ENCODE results near the gene ITGB5. TPM values are rescaled to one million over a fixed set of nuclear protein-coding genes. Genes with fewer than 3 reads are reported as not detected.

The ITGB5 gene
- total and polyA plus RNA-seq, 5 experiments from 2014 or later, result 0.27 to 2.8 (median 0.94) TPM; not detected in 1

DNA sequence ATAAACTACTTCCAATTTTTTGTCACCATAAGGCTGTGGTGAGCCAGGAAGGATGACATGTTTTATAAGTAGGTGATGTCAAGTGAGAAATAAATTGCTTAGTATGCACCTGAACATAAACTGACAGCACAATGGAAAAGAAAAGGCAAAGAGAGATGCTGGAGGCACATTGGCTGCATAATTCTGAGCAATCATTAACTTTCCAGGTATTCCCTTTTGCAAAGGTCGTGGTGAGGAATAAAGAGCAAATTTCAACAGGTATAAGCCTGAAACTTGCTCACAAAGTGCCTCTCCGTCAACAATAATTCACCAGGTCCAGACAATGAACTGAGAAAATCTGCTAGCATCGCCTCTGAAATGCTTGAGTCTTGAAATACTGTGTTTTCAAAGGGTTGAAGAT is 48.2 kb downstream of the ITGB5 start:
- no peaks in the 10 kb centered on the region for H3K9me3 Mint-ChIP-seq
- no peak for DNase-seq
- no peak overlapping the region for H3K27ac Mint-ChIP-seq
- H3K36me3 Mint-ChIP-seq, result no peaks in the 10 kb centered on the region
- H3K4me3 Mint-ChIP-seq, result no peak overlapping the region
- POLR2A ChIA-PET, result no interaction called here
- peaks cover 6 to 16% (median 13%) of the 10 kb centered on the region in 5 donors for H3K27me3 Mint-ChIP-seq
- ATAC-seq, result no peak
- H3K4me1 Mint-ChIP-seq, result peaks cover 13 to 20% (median 15%) of the 10 kb centered on the region in 4 donors

DNA sequence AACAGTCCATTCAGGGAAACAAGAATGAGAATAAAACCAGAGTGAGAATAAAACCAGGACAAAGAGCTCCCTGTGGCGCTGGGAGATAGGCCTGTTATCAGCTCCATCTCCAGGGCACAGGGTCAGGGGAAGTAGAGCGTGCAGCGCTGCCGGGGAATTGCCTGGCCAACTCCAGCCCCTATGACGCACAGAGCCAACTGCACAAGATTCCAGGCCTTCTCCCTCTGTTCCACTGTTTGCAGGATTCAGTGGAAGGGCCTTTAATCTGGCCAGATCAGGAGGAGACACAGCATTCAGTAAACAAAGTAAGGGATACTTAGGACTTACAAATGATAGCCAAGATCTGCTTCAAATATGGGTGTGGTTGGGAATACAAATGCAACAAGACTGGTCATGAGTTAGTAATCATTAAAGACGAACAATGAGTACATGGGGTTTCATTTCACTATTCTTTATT is 49.4 kb downstream of the ITGB5 start:
- no peaks in the 10 kb centered on the region for H3K9me3 Mint-ChIP-seq
- DNase-seq (no peak), ATAC-seq (no peak)
- H3K36me3 Mint-ChIP-seq, result no peaks in the 10 kb centered on the region
- H3K27ac Mint-ChIP-seq, result peak overlapping the region in 1 of 10 donors; percentile 5
- H3K4me1 Mint-ChIP-seq, result peaks cover 13 to 20% (median 15%) of the 10 kb centered on the region in 4 donors
- H3K27me3 Mint-ChIP-seq, result peaks cover 7 to 22% (median 13%) of the 10 kb centered on the region in 5 donors
- H3K4me3 Mint-ChIP-seq, result no peak overlapping the region
- POLR2A ChIA-PET, result no interaction called here

DNA sequence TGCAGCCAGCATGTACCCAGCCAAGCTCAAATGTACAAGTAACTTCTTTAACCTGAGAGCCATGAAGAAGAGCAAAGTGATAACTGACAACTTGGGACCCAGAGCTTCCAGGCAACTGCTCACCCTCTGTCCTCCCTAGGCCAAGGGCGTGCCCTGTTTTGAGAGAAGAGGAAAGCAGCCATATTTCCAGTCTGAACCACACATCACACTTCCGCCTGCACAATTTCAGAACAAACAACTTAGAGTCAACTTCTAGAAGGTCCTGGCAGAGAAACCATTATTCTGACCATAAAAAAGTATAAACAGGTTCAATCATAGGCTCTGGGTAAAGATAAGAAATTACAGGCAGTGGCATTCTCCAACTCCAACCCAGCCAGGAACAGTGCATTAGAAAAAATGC is 50.1 kb downstream of the ITGB5 start:
- DNase-seq (no peak), ATAC-seq (no peak)
- Mint-ChIP-seq H3K9me3 (no peaks in the 10 kb centered on the region), H3K36me3 (no peaks in the 10 kb centered on the region), H3K27me3 (peaks cover 4 to 22% (median 11%) of the 10 kb centered on the region in 5 donors), H3K27ac (peak overlapping the region in 2 of 10 donors; percentile 43 to 57), H3K4me1 (peaks cover 13 to 20% (median 15%) of the 10 kb centered on the region in 4 donors), H3K4me3 (no peak overlapping the region)
- POLR2A ChIA-PET, result no interaction called here

DNA sequence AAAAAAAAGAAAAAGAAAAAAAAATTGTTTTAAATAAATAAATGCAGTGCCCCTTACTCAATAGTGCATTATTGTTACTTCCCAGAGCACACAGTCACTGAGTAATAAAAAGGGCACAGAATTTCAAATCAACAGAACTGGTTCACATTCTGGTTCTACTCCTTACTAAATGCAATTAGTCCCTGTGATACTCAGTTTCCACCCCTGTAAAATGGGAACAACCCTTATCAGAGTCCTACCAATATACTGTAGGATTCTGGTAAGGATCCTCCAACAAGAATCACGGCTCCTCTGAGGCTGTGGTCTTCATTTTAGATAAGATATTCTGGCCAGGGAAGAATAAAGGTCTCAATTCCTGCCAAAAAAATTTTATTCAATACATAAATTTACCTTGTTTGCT is 50.7 kb downstream of the ITGB5 start:
- Mint-ChIP-seq H3K4me1 (peaks cover 13 to 20% (median 15%) of the 10 kb centered on the region in 4 donors), H3K27me3 (peaks cover 4 to 20% (median 11%) of the 10 kb centered on the region in 5 donors), H3K36me3 (no peaks in the 10 kb centered on the region), H3K9me3 (no peaks in the 10 kb centered on the region), H3K4me3 (no peak overlapping the region), H3K27ac (peak overlapping the region in 1 of 10 donors; percentile 25)
- DNase-seq, result no peak
- POLR2A ChIA-PET, result no interaction called here
- no peak for ATAC-seq

DNA sequence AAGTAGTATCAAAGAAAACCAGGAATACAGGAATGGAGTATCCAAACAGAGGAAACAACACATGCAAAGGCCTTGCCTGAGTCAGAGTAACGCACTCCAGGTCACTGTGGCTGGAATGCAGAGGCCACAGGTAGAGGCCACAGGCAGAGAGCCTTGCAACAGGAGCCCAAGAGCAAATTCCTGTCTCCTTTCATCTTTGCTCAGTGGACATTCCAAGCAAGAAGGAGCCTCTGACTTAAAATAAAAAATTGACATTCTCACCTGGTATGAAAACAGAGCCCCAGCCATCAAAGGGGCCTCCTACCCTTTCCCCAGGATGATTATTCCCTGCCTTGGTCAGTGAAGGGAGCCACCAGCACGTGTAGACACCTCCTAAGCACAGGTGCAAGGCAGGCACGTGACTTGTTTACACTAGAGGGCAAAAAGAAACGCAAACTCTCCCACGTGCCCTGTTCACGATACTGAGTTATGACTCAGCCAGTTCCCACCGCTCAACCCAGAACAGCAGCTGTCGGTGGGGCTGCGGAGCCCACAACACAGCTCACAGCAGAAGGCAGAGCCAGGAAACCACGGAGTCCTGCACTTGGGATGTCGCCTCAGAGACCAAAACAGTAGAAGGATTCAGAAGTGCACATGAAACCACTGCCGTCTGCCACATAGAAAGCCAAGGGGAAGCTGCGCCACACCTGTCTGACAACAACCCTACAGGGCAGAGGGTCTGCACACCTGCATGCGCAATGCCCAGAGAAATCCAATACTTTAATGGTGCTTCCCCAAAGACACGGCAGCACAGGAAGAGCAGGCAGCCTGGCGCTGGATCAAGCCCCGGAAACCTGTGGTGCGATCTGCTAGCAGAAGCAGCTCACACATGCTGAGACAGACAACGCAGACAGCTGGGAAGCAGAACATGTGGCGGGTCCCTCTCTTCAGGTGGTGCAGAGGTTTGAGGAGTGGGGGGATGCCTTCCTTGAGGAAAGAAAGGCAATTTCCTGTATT is 52.1 kb downstream of the ITGB5 start:
- POLR2A ChIA-PET, result no interaction called here
- H3K4me3 Mint-ChIP-seq, result peak overlapping the region; percentile 77 to 89 (median 84)
- peak overlapping the region in 9 of 10 donors; percentile 50 to 89 (median 79) for H3K27ac Mint-ChIP-seq
- no peaks in the 10 kb centered on the region for H3K9me3 Mint-ChIP-seq
- peaks cover 11 to 20% (median 15%) of the 10 kb centered on the region in 4 donors for H3K4me1 Mint-ChIP-seq
- H3K27me3 Mint-ChIP-seq, result peaks cover 4 to 24% (median 7%) of the 10 kb centered on the region in 5 donors
- H3K36me3 Mint-ChIP-seq, result no peaks in the 10 kb centered on the region
- ATAC-seq, result peak; percentile 85 to 88
- DNase-seq, result peak in 9 of 10 donors; percentile 3 to 41 (median 24)

DNA sequence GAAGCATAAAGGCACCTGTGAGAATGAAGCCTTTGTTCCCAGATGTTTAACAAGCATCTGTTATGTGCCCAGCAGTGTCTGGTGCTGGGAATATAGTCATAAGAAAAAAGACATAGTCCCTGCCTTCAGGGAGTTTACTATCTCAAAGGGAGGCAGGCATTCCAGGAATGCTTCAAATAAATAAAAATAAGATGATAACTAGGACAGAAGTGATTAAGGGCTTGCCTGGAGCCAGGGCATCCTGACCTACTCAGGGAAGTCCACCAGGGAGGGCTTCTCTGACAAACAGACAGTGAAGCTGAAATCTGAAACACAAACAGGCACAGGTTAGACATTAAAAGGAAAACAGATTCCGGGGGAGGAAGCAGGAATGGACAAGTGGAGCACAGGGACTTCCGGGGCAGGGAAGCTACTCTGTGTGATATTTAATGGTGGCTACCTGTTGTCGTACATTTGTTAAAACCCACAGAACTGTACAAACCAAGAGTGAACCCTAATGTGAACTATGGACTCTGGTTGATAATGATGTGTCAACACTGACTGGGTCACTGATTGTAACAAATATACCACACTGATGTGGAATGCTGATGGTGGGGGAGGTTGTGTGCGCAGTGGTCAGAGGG is 53.3 kb downstream of the ITGB5 start:
- peaks cover 0 to 4% (median 0%) of the 10 kb centered on the region in 3 donors for H3K36me3 Mint-ChIP-seq
- POLR2A ChIA-PET, result no interaction called here
- peaks cover 11 to 20% (median 15%) of the 10 kb centered on the region in 4 donors for H3K4me1 Mint-ChIP-seq
- peaks cover 2 to 32% (median 10%) of the 10 kb centered on the region in 5 donors for H3K27me3 Mint-ChIP-seq
- peak overlapping the region in 6 of 10 donors; percentile 25 to 77 (median 58) for H3K27ac Mint-ChIP-seq
- H3K4me3 Mint-ChIP-seq, result peak overlapping the region in 7 of 10 donors; percentile 17 to 82 (median 50)
- DNase-seq, result no peak
- no peaks in the 10 kb centered on the region for H3K9me3 Mint-ChIP-seq
- ATAC-seq, result no peak

DNA sequence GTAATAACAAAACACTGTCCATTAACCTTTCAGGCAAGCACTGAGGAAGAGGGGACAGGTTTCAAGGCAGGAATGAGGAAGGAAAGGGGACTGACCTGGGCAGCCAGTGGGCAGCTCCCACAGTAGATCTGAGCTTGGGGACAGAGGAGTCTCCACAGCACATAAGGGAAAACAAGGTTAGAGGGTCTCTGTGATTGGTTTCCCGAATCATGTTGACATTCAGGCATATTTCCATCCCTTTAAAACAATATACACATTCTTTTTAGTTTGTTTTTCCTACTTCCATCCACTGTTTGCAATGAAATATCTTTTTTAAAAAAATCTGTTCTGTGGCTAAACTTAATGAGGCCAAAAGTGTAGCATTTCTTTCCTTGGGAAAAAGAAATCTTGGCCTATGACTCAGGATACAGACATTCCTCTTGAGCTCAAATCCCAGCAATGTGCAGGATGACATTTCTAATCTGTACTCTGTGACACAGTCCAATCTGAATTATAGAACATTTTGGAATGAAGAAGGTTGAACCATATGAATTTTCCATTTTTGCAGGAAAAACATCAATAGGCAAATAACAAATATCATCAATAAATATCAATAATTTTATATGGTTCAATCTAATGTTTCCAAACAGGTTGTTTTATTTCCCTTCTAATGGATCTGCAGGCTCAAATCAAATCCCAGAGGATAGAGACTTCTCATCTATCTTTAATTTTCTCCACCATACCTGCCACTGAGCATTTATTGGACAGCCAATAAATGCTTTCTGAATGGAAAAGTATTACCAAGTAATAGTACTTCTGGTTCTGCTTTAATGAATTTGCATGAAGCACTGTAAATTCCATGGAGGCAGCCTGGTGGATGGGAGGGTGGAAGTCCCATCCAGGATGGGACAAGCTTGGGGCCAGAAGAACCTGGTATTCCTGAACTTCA is 54.1 kb downstream of the ITGB5 start:
- DNase-seq (no peak), ATAC-seq (no peak)
- peaks cover 11 to 20% (median 15%) of the 10 kb centered on the region in 4 donors for H3K4me1 Mint-ChIP-seq
- POLR2A ChIA-PET, result no interaction called here
- no peak overlapping the region for H3K4me3 Mint-ChIP-seq
- H3K36me3 Mint-ChIP-seq, result peaks cover 0 to 4% (median 0%) of the 10 kb centered on the region in 3 donors
- peaks cover 0 to 32% (median 10%) of the 10 kb centered on the region in 5 donors for H3K27me3 Mint-ChIP-seq
- H3K9me3 Mint-ChIP-seq, result no peaks in the 10 kb centered on the region
- peak overlapping the region in 1 of 10 donors; percentile 62 for H3K27ac Mint-ChIP-seq

DNA sequence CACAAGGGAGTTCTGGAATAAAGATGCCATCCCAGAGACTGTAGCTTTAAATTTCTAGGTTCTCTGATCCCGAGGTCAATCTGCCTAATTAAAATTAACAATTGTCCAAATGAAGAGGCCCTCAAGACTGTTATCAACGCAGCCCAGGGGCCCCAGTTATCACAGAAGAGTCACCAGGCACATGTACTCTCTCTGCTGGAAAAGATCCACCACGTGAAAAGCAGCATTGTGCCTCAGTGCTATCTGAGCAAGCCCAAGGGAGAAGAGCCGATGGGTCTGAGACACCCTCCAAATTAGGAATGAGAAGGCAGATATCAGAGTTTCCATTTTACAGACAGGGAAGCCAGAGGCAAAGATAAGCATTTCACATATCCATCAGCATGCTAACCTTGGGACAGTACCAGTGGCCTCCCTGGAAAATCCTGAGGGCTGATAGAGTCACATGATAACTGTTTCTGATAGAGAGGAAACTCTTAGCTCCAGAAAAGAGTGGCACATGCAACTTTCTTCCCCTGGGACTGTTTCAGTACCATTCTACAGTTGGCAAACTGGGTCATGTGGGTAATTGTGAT is 55.5 kb downstream of the ITGB5 start:
- POLR2A ChIA-PET, result no interaction called here
- ATAC-seq, result no peak
- H3K27ac Mint-ChIP-seq, result no peak overlapping the region

DNA sequence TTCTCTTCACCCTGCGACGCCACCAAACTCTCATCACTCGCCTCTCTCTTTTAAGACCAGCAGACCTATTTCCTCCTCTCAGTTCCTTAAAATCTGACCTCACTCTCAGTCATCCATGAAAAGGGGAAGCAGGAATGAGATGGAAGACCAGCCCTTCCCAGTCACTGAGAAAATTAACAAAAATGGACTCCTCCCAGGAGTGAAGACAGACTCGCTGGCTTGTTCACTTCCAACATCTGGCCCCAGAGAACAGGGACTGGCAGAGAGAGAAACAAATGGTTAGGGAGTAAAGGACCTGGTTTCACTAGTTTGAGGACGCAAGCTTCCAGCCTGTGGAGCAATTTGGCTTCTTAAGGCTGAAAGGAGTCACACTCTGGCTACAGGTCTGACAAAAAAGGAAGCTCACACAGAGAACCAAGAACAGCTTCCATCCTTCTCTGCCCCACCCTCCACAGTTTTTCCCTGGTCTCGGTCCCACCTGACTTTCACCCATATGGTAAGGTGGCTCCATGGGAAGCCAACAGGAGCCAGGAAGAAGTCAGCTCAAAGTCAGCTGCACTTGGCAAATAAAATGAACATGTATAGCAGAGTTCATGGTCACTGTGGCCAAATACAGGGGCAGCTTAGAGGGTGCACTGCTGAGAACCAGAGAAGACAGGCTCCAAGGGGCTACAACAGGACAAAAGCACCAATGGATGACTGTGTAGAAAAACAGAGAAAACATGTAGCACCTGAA is 57.2 kb downstream of the ITGB5 start:
- H3K9me3 Mint-ChIP-seq, result no peaks in the 10 kb centered on the region
- peaks cover 2 to 11% (median 5%) of the 10 kb centered on the region in 4 donors for H3K4me1 Mint-ChIP-seq
- H3K27me3 Mint-ChIP-seq, result peaks cover 0 to 32% (median 8%) of the 10 kb centered on the region in 5 donors
- no peak for ATAC-seq
- no peak overlapping the region for H3K4me3 Mint-ChIP-seq
- POLR2A ChIA-PET, result no interaction called here
- peak overlapping the region in 1 of 10 donors; percentile 41 for H3K27ac Mint-ChIP-seq
- H3K36me3 Mint-ChIP-seq, result peaks cover 0 to 4% (median 0%) of the 10 kb centered on the region in 3 donors
- DNase-seq, result no peak

More for the DNA sequence above, 55.5 kb downstream of the ITGB5 start:
- Mint-ChIP-seq H3K9me3 (no peaks in the 10 kb centered on the region), H3K27me3 (peaks cover 0 to 32% (median 10%) of the 10 kb centered on the region in 5 donors), H3K36me3 (peaks cover 0 to 4% (median 0%) of the 10 kb centered on the region in 3 donors), H3K4me1 (peaks cover 11 to 20% (median 13%) of the 10 kb centered on the region in 4 donors), H3K4me3 (no peak overlapping the region)
- no peak for DNase-seq

DNA sequence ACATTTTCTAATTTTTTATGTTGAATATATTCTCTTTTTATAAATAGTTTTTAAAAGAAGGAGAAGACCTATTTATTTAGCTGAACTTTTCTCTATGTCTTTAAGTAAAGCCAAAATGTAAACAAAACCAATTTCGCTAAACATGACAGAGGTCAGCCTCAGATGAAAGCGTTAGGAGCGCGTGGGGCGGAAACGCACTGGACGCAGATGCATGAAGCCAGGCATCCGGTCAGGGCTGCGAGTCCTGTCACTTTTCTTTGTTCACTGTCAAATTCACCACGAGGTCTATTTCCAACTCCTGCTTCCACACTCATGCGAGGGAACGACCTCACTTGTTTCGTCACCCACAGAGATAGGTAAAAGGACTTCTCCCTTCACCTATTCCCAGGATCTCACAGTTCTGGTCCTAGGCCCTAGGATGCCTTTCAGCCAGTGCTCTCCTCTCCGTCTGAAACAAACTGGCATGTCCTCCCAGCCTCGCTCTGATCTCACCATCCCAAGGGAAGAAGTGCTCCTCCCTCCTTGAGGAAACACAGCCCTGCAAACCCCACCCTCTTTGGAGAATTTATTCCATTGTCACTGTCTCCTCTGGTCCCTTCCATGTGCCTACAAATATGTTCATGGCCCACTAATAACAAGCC is 57.9 kb downstream of the ITGB5 start:
- H3K36me3 Mint-ChIP-seq, result peaks cover 0 to 4% (median 0%) of the 10 kb centered on the region in 3 donors
- H3K4me3 Mint-ChIP-seq, result no peak overlapping the region
- no peak for DNase-seq
- POLR2A ChIA-PET, result no interaction called here
- no peaks in the 10 kb centered on the region for H3K9me3 Mint-ChIP-seq
- H3K27ac Mint-ChIP-seq, result peak overlapping the region in 1 of 10 donors; percentile 41
- H3K4me1 Mint-ChIP-seq, result peaks cover 0 to 4% (median 2%) of the 10 kb centered on the region in 4 donors
- peaks cover 1 to 28% (median 8%) of the 10 kb centered on the region in 5 donors for H3K27me3 Mint-ChIP-seq
- no peak for ATAC-seq

All from naive thymus-derived CD8-positive, alpha-beta T cell (primary cell).